GM21737 (cell line): ENCODE data around the gene CKMT1B.
"Not testable (repeated sequence)": the region's sequence is repeated elsewhere in the genome, so short reads cannot be mapped to it uniquely, and the experiment has no call there.

Experiments
- ATAC-seq: cut with Tn5 transposase; IDR thresholded peaks from one replicate; pipeline ENCODE4 v1.9.1; 2021; ENCODE audit warnings: mild to moderate bottlenecking, moderate library complexity; ENCODE audit not compliant: unreplicated experiment

Gene CKMT1B

DNA sequence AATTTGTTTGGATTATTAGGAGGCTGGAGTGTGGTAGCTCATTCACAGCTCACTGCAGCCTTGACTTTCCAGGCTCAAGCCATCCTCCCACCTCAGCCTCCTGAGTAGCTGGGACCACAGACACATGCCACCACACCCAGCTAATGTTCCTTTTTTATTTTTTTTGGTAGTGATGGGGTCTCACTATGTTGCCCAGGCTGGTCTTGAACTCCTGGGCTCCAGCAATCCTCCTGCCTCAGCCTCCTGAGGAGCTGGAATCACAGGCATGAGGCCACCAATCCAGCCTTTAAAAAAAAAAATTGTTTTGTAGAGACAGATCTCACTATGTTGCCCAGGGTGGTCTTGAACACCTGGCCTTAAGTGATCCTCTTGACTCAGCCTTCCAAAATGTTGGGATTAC, 33.1 kb downstream of the CKMT1B start:
- ATAC-seq, result not testable (repeated sequence)

DNA sequence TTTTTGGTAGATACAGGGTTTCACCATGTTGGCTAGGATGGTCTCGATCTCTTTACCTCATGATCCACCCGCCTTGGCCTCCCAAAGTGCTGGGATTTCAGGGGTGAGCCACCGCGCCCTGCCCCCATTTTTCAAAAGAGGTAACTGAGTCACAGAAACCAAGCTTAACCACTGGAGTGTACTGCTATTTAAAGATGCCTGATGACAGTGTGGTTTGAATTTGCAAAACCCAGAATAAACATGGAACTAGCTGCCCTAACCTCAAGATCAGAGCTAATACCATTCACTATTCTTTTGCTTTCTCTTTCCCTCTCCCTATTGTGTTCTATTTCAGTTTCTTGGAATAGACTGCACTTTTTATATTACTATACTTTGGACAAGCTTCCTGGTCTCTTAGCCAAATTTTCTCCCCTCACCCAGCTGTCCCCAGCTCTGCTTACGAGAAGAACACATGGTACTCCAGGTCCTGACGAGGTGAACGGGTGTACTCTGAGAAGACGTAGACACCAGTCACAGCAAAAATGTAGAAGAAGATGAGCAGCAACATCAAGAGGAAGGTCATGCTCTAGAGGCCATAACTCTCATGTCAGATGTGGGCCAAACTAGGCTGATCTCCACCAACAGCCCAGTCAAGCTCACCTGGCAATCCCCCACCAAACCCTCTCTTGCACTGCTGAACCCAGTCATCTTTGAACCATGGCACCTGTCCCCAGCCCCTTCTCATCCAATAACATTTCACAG, 44.8 kb downstream of the CKMT1B start:
- ATAC-seq, result not testable (repeated sequence)
